HCT116 (cell line): ENCODE measurements around the gene LRBA. TPM values are rescaled to one million over a fixed set of nuclear protein-coding genes. Genes with fewer than 3 reads are reported as not detected.

Source experiments
- ATAC-seq: fragments of 200-7000 bp; cut with Tn5 transposase; 2 replicates; pipeline ENCODE4 v1.9.1; 2020; ENCODE audit warnings: mild to moderate bottlenecking, moderate library complexity
- BruUV-seq: library from RNA; stranded (reverse); fragments of 400-500 nt; replicated peaks from 2 replicates; lab custom pipeline; 2021; lab: Mats Ljungman, UMichigan
- CTCF ChIA-PET: fragments of 300-600 bp; sonication (Branson Sonifier 250); formaldehyde crosslinking; loops from one replicate; lab custom pipeline; 2021; ENCODE audit warnings: antibody characterized with exemption; lab: Charles Lee
- POLR2A ChIA-PET: fragments of 300-600, 350-600 bp; sonication (Branson Sonifier 250); formaldehyde crosslinking; loops from one replicate; lab custom pipeline; 2021; ENCODE audit warnings: antibody characterized with exemption; lab: Charles Lee
- RAD21 ChIA-PET, 2 experiments: fragments of 300-600 bp; sonication (Branson Sonifier 250); formaldehyde crosslinking; loops; one replicate each; lab custom pipeline; 2023; ENCODE audit warnings: low total read pairs in 2 of 2; ENCODE audit not compliant: uncharacterized antibody in 2 of 2, unreplicated experiment in 2 of 2, low non-redundant PET in 1 of 2; lab: Charles Lee
- DNase-seq: peaks from one replicate; pipeline ENCODE4 v3.0.0-alpha.2; 2010; ENCODE audit warnings: low read depth, low spot score
- H2AFZ ChIP-seq: fragments of 200-600 bp; shearing (Covaris generic), sonication (generic); 2 replicates; pipeline ENCODE4 v1.6.1; 2017; ENCODE audit warnings: low read depth, mixed run types, mixed read lengths, antibody characterized with exemption, low read length; ENCODE audit not compliant: poor library complexity, severe bottlenecking
- H3K27ac ChIP-seq: 2 replicates; pipeline ENCODE4 v1.5.1; 2012; ENCODE audit warnings: low read depth, low read length
- H3K27me3 ChIP-seq: fragments of 200-600 bp; sonication (generic); 2 replicates; pipeline ENCODE4 v1.6.1; 2016; ENCODE audit warnings: mixed run types, low read length, mixed read lengths; ENCODE audit not compliant: insufficient read depth
- H3K36me3 ChIP-seq, 2 experiments: fragments of 200-500 bp in 1 of 2; fragments of 200-600 bp in 1 of 2; sonication (Bioruptor generic) in 1 of 2; sonication (generic) in 1 of 2; 2 replicates each; pipeline versions ENCODE4 v1.5.1 to v1.6.1; 2014 to 2016; ENCODE audit warnings: low read length in 2 of 2, inconsistent platforms in 1 of 2, mixed read lengths in 1 of 2, mixed run types in 1 of 2; ENCODE audit not compliant: insufficient read depth in 2 of 2, control insufficient read depth in 1 of 2
- H3K4me1 ChIP-seq, 2 experiments: fragments of 200-600 bp in 1 of 2; sonication (generic) in 1 of 2; 2 replicates each; pipeline versions ENCODE4 v1.5.1 to v1.6.1; 2012 to 2017; ENCODE audit warnings: low read length in 2 of 2, inconsistent platforms in 1 of 2, mild to moderate bottlenecking in 1 of 2, mixed read lengths in 1 of 2, mixed run types in 1 of 2, moderate library complexity in 1 of 2; ENCODE audit not compliant: insufficient read depth in 2 of 2, control insufficient read depth in 1 of 2
- H3K4me2 ChIP-seq: fragments of 200-600 bp; sonication (generic); 2 replicates; pipeline ENCODE4 v1.6.1; 2017; ENCODE audit warnings: mixed run types, low read length, mixed read lengths
- H3K4me3 ChIP-seq, 2 experiments: fragments of 200-600 bp in 1 of 2; sonication (generic) in 1 of 2; replicated peaks in 1 of 2; 2 replicates each; pipeline ENCODE4 v1.5.1; 2011 to 2016; ENCODE audit warnings: low read length in 2 of 2, control low read depth in 1 of 2, low read depth in 1 of 2, mild to moderate bottlenecking in 1 of 2, mixed read lengths in 1 of 2, mixed run types in 1 of 2
- H3K79me2 ChIP-seq: fragments of 200-600 bp; sonication (generic); 2 replicates; pipeline ENCODE4 v1.6.1; 2017; ENCODE audit warnings: mild to moderate bottlenecking, mixed run types, low read length, moderate library complexity, mixed read lengths; ENCODE audit not compliant: insufficient read depth
- H3K9ac ChIP-seq: fragments of 200-600 bp; sonication (generic); 2 replicates; pipeline ENCODE4 v1.6.1; 2016; ENCODE audit warnings: low read length, mixed read lengths
- H3K9me2 ChIP-seq: fragments of 200-600 bp; sonication (generic), shearing (Covaris generic); 2 replicates; pipeline ENCODE4 v1.6.1; 2017; ENCODE audit warnings: mixed run types, mild to moderate bottlenecking, moderate library complexity; ENCODE audit not compliant: insufficient read depth
- H3K9me3 ChIP-seq, 2 experiments: fragments of 200-500 bp in 1 of 2; fragments of 200-600 bp in 1 of 2; sonication (Bioruptor generic) in 1 of 2; sonication (generic) in 1 of 2; 2 replicates each; pipeline ENCODE4 v1.6.1; 2014 to 2017; ENCODE audit warnings: low read length in 2 of 2, mixed read lengths in 2 of 2, inconsistent platforms in 1 of 2, low read depth in 1 of 2, mild to moderate bottlenecking in 1 of 2, mixed run types in 1 of 2, moderate library complexity in 1 of 2; ENCODE audit not compliant: control insufficient read depth in 1 of 2, insufficient read depth in 1 of 2
- H4K20me1 ChIP-seq: fragments of 200-600 bp; sonication (generic), shearing (Covaris generic); 2 replicates; pipeline ENCODE4 v1.6.1; 2017; ENCODE audit warnings: mixed run types, mild to moderate bottlenecking, moderate library complexity; ENCODE audit not compliant: insufficient read depth
- CBX3 ChIP-seq: IDR thresholded peaks from 2 replicates; pipeline ENCODE4 v1.6.1; 2012; ENCODE audit warnings: low read depth
- CTCF ChIP-seq, 3 experiments: fragments of 200-600 bp in 1 of 3; sonication (generic) in 1 of 3; IDR thresholded peaks in 2 of 3; conservative IDR thresholded peaks in 1 of 3; 2 replicates each; pipeline ENCODE4 v1.5.1; 2012 to 2017; ENCODE audit warnings: low read depth in 2 of 3, low read length in 2 of 3, antibody characterized with exemption in 1 of 3, borderline replicate concordance in 1 of 3, control low read depth in 1 of 3, mild to moderate bottlenecking in 1 of 3, mixed read lengths in 1 of 3, mixed run types in 1 of 3, moderate library complexity in 1 of 3; ENCODE audit not compliant: insufficient read depth in 1 of 3
- EGR1 ChIP-seq: IDR thresholded peaks from 2 replicates; pipeline ENCODE4 v1.6.1; 2012; ENCODE audit warnings: low read depth
- ELF1 ChIP-seq: IDR thresholded peaks from 2 replicates; pipeline ENCODE4 v1.6.1; 2012; ENCODE audit warnings: low read depth, borderline replicate concordance
- EZH2 ChIP-seq: fragments of 200-600 bp; sonication (generic); IDR thresholded peaks from 2 replicates; pipeline ENCODE4 v1.6.1; 2017; ENCODE audit warnings: antibody characterized with exemption, mixed run types
- FOSL1 ChIP-seq: IDR thresholded peaks from 2 replicates; pipeline ENCODE4 v1.6.1; 2012; ENCODE audit warnings: low read depth
- RAD21 ChIP-seq: IDR thresholded peaks from 2 replicates; pipeline ENCODE4 v1.6.1; 2012; ENCODE audit warnings: low read depth, mild to moderate bottlenecking
- REST ChIP-seq: IDR thresholded peaks from 2 replicates; pipeline ENCODE4 v1.6.1; 2012; ENCODE audit warnings: low read depth
- SIN3A ChIP-seq: IDR thresholded peaks from 2 replicates; pipeline ENCODE4 v1.6.1; 2012; ENCODE audit warnings: low read depth
- SRF ChIP-seq: IDR thresholded peaks from 2 replicates; pipeline ENCODE4 v1.6.1; 2012; ENCODE audit warnings: low read depth
- ZNF274 ChIP-seq: fragments of 200-500 bp; sonication (Bioruptor generic); IDR thresholded peaks from 2 replicates; pipeline ENCODE4 v1.6.1; 2014; ENCODE audit warnings: mild to moderate bottlenecking, low read depth, low read length, inconsistent platforms
- intact Hi-C: fragments of 100-400 bp; cut with micrococcal nuclease; formaldehyde crosslinking; loops from 2 replicates; pipeline ENCODE4 v1.10.0; 2022
- total RNA-seq: library from RNA; stranded (reverse); gene quantifications from one replicate; pipeline ENCODE4 v1.2.1, GENCODE V29; 2021; ENCODE audit not compliant: unreplicated experiment
- TF ChIP-seq, protein P1 (sequence below): IDR thresholded peaks from 2 replicates; pipeline ENCODE4 v1.6.1; 2012
- TF ChIP-seq, protein P2 (sequence below): IDR thresholded peaks from 2 replicates; pipeline ENCODE4 v1.6.1; 2012

The LRBA gene
- total RNA-seq, 1 experiment from 2014 or later = 79.8 TPM

GRCh38 chr4:150379454-150379853 lies 635.6 kb downstream of the LRBA start:
- Histone ChIP-seq H3K27ac (no peak overlapping the region), H3K36me3 (no peaks in the 10 kb centered on the region), H3K9ac (no peak overlapping the region), H2AFZ (no peak overlapping the region), H3K4me2 (no peak overlapping the region), H3K4me3 (no peak overlapping the region), H3K9me3 (no peaks in the 10 kb centered on the region), H3K9me2 (no peaks in the 10 kb centered on the region), H3K27me3 (no peaks in the 10 kb centered on the region), H3K79me2 (no peaks in the 10 kb centered on the region)
- CTCF ChIA-PET = no interaction called here
- BruUV-seq = no TSS peak
- RAD21 ChIA-PET = no interaction called here
- POLR2A ChIA-PET = no interaction called here
- intact Hi-C loops = no loop called here
- DNase-seq (no peak), ATAC-seq (no peak)
- no peak for TF ChIP-seq CTCF (IDR thresholded peaks at IDR 0.05 in 2 of 3, conservative IDR thresholded peaks at IDR 0.05 in 1 of 3; ENCODE audit: borderline replicate concordance in 1 of 3, insufficient read depth in 1 of 3, low read depth in 2 of 3, low read length in 2 of 3)
- TF ChIP-seq FOSL1 = no peak
- no peak for TF ChIP-seq ELF1
- TF ChIP-seq RAD21 = no peak
- TF ChIP-seq SIN3A = no peak
- no peak for TF ChIP-seq SRF
- TF ChIP-seq EZH2 = no peak
- TF ChIP-seq ZNF274 = no peak
- TF ChIP-seq EGR1 = no peak
- no peak for TF ChIP-seq CBX3
- TF ChIP-seq, all 23 proteins: peak for 0
- Histone ChIP-seq H3K4me1 (no peaks in the 10 kb centered on the region), H4K20me1 (no peaks in the 10 kb centered on the region)

DNA sequence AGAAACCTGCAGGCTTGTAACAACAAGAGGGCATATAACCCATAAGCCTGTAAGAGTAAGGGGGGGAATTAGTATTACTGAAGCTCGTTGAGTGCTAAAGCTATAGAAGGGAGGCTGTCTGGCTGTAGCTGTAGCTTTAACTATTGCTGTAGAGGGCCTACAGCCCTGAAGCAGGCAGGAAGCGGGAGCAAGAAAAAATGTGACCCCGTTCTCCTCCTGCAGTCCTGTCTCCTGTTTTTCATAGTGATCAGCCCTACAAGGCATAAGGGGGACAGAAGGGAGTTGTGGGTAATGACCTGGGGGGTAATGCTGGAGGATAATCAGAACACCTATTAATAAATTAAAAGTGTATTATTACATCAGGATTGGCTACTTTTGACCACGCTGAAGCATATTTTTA lies 640.1 kb downstream of the LRBA start:
- DNase-seq = no peak
- H3K9me2 ChIP-seq = no peaks in the 10 kb centered on the region
- ChIA-PET CTCF (no interaction called here), POLR2A (no interaction called here), RAD21 (no interaction called here)
- H3K9me3 ChIP-seq = no peaks in the 10 kb centered on the region
- no TSS peak for BruUV-seq
- H3K27me3 ChIP-seq = no peaks in the 10 kb centered on the region
- H3K79me2 ChIP-seq = no peaks in the 10 kb centered on the region
- intact Hi-C loops = no loop called here
- TF ChIP-seq, protein P1, sequence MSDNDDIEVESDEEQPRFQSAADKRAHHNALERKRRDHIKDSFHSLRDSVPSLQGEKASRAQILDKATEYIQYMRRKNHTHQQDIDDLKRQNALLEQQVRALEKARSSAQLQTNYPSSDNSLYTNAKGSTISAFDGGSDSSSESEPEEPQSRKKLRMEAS = no peak
- no peak for TF ChIP-seq REST
- TF ChIP-seq, protein P2, sequence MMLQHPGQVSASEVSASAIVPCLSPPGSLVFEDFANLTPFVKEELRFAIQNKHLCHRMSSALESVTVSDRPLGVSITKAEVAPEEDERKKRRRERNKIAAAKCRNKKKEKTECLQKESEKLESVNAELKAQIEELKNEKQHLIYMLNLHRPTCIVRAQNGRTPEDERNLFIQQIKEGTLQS = no peak
- H3K4me1 ChIP-seq = no peaks in the 10 kb centered on the region
- H3K36me3 ChIP-seq = no peaks in the 10 kb centered on the region
- H3K4me3 ChIP-seq = no peak overlapping the region
- no peak for ATAC-seq
- no peak overlapping the region for H3K27ac ChIP-seq
- no peak overlapping the region for H3K9ac ChIP-seq
- no peak overlapping the region for H2AFZ ChIP-seq
- no peak overlapping the region for H3K4me2 ChIP-seq
- no peaks in the 10 kb centered on the region for H4K20me1 ChIP-seq
